ENCODE data around the gene ZFR. TPM values are rescaled to one million over a fixed set of nuclear protein-coding genes. Genes with fewer than 3 reads are reported as not detected.

The ZFR gene
- total RNA-seq, 1 experiment from 2014 or later, result 62.4 TPM

DNA sequence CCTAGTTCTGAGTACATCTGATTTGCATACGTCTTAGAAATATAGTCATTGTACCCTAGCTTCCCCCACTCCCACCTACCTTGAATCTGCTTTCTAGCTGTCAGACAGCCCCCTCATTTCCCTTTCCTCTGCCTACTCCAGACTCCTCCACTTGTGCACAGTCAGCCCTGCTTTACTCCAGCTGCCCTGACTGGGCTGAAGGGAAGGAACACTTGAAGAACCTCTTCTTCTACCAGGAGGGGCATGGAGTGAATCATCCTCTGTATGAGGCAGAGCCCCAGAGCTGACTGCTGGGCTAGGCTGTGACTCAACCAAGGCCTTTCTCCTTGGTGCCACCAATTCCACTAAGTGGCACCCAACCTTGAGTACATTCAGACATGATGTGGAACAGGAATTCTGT, 18.1 kb upstream of the ZFR start:
- Histone ChIP-seq H2BK12ac (ENCODE audit: insufficient read length, low read depth, low read length) (no peak overlapping the region), H3K27me3 (ENCODE audit: insufficient read depth, low read length) (no peaks in the 10 kb centered on the region), H3K18ac (ENCODE audit: insufficient read length, low read depth, low read length) (no peak overlapping the region), H2BK15ac (ENCODE audit: low read depth, low read length) (no peak overlapping the region), H3K79me2 (ENCODE audit: insufficient read depth, low read length) (no peaks in the 10 kb centered on the region), H3K9me3 (ENCODE audit: control insufficient read depth, low read depth, low read length) (no peaks in the 10 kb centered on the region), H3K9ac (ENCODE audit: extremely low read depth, insufficient read length, low read length) (no peak overlapping the region), H3K23ac (ENCODE audit: insufficient read length, low read depth, low read length) (no peak overlapping the region), H3K56ac (ENCODE audit: insufficient read length, low read depth, low read length) (no peak overlapping the region), H2BK20ac (ENCODE audit: low read depth, low read length, poor library complexity, severe bottlenecking) (no peak overlapping the region), H3K4me2 (ENCODE audit: insufficient read depth, insufficient read length, low read length) (no peak overlapping the region), H4K5ac (ENCODE audit: insufficient read length, low read depth, low read length) (no peak overlapping the region), H3K23me2 (ENCODE audit: insufficient read length, low read depth, low read length, poor library complexity, severe bottlenecking) (no peaks in the 10 kb centered on the region), H3K14ac (ENCODE audit: insufficient read depth, low read length) (no peak overlapping the region), H2BK5ac (ENCODE audit: insufficient read length, low read length) (no peak overlapping the region), H2BK120ac (ENCODE audit: low read depth, low read length, poor library complexity, severe bottlenecking) (no peak overlapping the region), H4K91ac (ENCODE audit: insufficient read length, low read depth, low read length) (no peak overlapping the region), H2AFZ (ENCODE audit: low read length) (no peak overlapping the region), H3K27ac (ENCODE audit: insufficient read length, low read depth, low read length) (no peak overlapping the region), H3K79me1 (ENCODE audit: insufficient read depth, low read depth, low read length, poor library complexity, severe bottlenecking) (no peaks in the 10 kb centered on the region), H3K4ac (ENCODE audit: low read depth, low read length) (no peak overlapping the region), H3T11ph (ENCODE audit: low read length) (no peak overlapping the region), H4K8ac (replicated peaks; ENCODE audit: insufficient read length, low read depth, low read length) (no peak overlapping the region), H4K20me1 (ENCODE audit: control insufficient read depth, insufficient read depth, insufficient read length) (no peaks in the 10 kb centered on the region), H2AK5ac (ENCODE audit: insufficient read length, low read length) (no peak overlapping the region), H3K4me1 (ENCODE audit: insufficient read depth, low read length) (peaks cover 3% of the 10 kb centered on the region; the same call in 1 of the 2 replicates)
- Mint-ChIP-seq H3K4me3 (no peak overlapping the region), H3K27me3 (ENCODE audit: low read depth) (peaks cover 5% of the 10 kb centered on the region), H3K4me1 (peaks cover 5 to 9% of the 10 kb centered on the region in 2 experiments), H3K36me3 (ENCODE audit: insufficient read depth in 1 of 3, low read depth in 3 of 3) (peaks cover 0 to 4% (median 4%) of the 10 kb centered on the region in 3 experiments; a peak in 3 of 7 replicates), H3K9me3 (peaks cover 5 to 6% of the 10 kb centered on the region in 2 experiments; a peak in 4 of 5 replicates), H3K27ac (no peak overlapping the region; a peak in 1 of 7 replicates)
- no peak for DNase-seq
- WGBS (ENCODE audit: extremely low coverage, insufficient read length, low lambda C conversion rate), result no CpG with 5 or more reads among the region's 1 CpG
- TF ChIP-seq, protein P1, sequence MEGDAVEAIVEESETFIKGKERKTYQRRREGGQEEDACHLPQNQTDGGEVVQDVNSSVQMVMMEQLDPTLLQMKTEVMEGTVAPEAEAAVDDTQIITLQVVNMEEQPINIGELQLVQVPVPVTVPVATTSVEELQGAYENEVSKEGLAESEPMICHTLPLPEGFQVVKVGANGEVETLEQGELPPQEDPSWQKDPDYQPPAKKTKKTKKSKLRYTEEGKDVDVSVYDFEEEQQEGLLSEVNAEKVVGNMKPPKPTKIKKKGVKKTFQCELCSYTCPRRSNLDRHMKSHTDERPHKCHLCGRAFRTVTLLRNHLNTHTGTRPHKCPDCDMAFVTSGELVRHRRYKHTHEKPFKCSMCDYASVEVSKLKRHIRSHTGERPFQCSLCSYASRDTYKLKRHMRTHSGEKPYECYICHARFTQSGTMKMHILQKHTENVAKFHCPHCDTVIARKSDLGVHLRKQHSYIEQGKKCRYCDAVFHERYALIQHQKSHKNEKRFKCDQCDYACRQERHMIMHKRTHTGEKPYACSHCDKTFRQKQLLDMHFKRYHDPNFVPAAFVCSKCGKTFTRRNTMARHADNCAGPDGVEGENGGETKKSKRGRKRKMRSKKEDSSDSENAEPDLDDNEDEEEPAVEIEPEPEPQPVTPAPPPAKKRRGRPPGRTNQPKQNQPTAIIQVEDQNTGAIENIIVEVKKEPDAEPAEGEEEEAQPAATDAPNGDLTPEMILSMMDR (conservative IDR thresholded peaks at IDR 0.05), result no peak
